ENCODE data around the gene PPFIA1.

The PPFIA1 gene

GRCh38 chr11:70353329-70353728 lies 82.8 kb downstream of the PPFIA1 start:
- TF ChIP-seq, protein P1, sequence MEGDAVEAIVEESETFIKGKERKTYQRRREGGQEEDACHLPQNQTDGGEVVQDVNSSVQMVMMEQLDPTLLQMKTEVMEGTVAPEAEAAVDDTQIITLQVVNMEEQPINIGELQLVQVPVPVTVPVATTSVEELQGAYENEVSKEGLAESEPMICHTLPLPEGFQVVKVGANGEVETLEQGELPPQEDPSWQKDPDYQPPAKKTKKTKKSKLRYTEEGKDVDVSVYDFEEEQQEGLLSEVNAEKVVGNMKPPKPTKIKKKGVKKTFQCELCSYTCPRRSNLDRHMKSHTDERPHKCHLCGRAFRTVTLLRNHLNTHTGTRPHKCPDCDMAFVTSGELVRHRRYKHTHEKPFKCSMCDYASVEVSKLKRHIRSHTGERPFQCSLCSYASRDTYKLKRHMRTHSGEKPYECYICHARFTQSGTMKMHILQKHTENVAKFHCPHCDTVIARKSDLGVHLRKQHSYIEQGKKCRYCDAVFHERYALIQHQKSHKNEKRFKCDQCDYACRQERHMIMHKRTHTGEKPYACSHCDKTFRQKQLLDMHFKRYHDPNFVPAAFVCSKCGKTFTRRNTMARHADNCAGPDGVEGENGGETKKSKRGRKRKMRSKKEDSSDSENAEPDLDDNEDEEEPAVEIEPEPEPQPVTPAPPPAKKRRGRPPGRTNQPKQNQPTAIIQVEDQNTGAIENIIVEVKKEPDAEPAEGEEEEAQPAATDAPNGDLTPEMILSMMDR (conservative IDR thresholded peaks at IDR 0.05; ENCODE audit: low read depth, low read length), result no peak
- H3K4me3 ChIP-seq (ENCODE audit: low read length), result no peak overlapping the region
- DNase-seq (ENCODE audit: low read depth), result no peak

GRCh38 chr11:70353900-70354568 lies 83.5 kb downstream of the PPFIA1 start:
- no peak overlapping the region for H3K4me3 ChIP-seq (ENCODE audit: low read length)
- no peak for DNase-seq (ENCODE audit: low read depth)
- TF ChIP-seq, protein P1 (conservative IDR thresholded peaks at IDR 0.05; ENCODE audit: low read depth, low read length), result no peak

DNA sequence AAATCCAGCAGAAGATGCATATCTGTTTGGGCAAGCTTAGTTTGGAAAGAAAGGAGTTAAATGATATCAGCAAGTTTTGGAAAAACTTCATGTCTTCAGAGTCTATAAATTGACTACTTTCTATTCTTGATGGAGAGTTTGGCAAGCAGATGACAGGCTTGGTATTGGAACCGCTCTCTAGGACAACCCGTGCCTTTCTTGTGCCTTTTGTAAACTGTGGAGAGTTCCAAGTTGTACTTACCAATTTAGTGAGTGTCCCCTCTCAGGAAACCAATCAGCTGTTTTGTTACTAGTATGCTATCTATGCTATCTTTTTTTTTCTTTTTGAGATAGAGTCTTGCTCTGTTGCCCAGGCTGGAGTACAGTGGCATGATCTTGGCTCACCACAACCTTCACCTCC lies 84.1 kb downstream of the PPFIA1 start:
- TF ChIP-seq, protein P1 (conservative IDR thresholded peaks at IDR 0.05; ENCODE audit: low read depth, low read length), result no peak
- no peak overlapping the region for H3K4me3 ChIP-seq (ENCODE audit: low read length)
- DNase-seq (ENCODE audit: low read depth), result no peak

DNA sequence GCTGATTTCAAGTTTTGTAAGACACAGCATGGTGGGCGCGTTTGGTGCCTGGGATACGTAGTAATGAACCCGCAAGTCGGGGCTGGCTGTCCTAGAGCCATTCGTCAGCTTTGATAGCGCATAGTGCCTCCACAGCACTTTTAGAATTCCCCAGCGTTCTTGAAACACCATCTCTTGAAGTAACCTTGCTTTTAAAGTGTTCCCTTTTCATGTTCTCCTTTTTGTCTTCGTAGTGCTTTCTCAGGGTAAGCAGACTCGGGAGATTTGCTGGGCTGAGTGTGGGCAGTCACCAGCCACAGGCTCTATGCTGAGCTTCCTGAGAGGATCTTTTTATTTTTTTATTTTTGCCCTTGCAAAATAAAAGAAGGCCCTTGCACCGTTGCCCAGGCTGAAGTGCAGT lies 88.3 kb downstream of the PPFIA1 start:
- no peak for DNase-seq (ENCODE audit: low read depth)
- no peak overlapping the region for H3K4me3 ChIP-seq (ENCODE audit: low read length)
- TF ChIP-seq, protein P1 (conservative IDR thresholded peaks at IDR 0.05; ENCODE audit: low read depth, low read length), result no peak

GRCh38 chr11:70359451-70360205 lies 89.1 kb downstream of the PPFIA1 start:
- TF ChIP-seq, protein P1 (conservative IDR thresholded peaks at IDR 0.05; ENCODE audit: low read depth, low read length), result no peak
- DNase-seq (ENCODE audit: low read depth), result no peak

GRCh38 chr11:70360211-70360610 lies 89.7 kb downstream of the PPFIA1 start:
- H3K4me3 ChIP-seq (ENCODE audit: low read length), result no peak overlapping the region
- no peak for DNase-seq (ENCODE audit: low read depth)
- TF ChIP-seq, protein P1 (conservative IDR thresholded peaks at IDR 0.05; ENCODE audit: low read depth, low read length), result no peak

More at GRCh38 chr11:70359451-70360205, 89.1 kb downstream of the PPFIA1 start:
- no peak overlapping the region for H3K4me3 ChIP-seq (ENCODE audit: low read length)

GRCh38 chr11:70364178-70364577 lies 93.7 kb downstream of the PPFIA1 start:
- no peak overlapping the region for H3K4me3 ChIP-seq (ENCODE audit: low read length)
- TF ChIP-seq, protein P1 (conservative IDR thresholded peaks at IDR 0.05; ENCODE audit: low read depth, low read length), result no peak
- DNase-seq (ENCODE audit: low read depth), result no peak
